NCI-H1436 (cell line): ENCODE measurements around the gene AOPEP.
A peak's percentile ranks its signal among the peaks of the same experiment; 100 is the strongest.

Experiments used
- DNase-seq: peaks from one replicate; lab custom pipeline; 2025; lab: John Stamatoyannopoulos, UW

AOPEP gene

GRCh38 chr9:95036676-95037075 lies 310.2 kb downstream of the AOPEP start:
- no peak for DNase-seq

DNA sequence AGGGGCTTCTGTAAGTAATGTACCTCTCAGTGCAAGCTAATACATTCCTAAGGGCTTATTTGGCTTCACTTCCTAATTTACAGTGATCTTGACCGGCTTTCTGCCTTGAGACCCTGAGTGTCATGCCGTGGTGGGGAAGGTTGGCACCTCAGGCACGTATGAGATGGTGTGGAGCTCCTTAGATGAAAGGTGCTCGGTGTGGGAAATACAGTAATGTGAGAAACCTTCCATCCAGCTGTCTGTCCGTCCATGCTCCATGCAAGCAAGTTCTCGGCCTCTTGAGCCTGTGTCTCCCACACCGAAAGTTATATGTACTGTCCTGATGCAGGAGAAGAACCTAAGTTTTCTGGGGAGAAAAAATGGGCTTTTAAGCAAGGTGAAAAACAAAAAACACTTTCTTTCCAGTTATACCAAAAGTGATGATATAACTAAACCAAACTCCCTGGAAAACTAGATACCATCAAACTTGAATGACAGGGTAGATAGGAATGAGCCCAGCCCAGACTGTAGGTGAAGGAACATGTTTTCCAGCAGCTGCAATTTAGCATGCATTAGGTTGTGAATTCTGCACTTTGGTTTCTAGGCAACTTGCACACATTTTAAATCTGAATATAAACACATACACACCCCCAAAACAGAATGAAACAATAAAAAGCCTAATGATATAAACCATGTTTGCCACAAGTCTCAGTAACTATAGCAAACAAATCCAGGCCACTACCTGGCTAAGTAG lies 311.5 kb downstream of the AOPEP start:
- DNase-seq: no peak

DNA sequence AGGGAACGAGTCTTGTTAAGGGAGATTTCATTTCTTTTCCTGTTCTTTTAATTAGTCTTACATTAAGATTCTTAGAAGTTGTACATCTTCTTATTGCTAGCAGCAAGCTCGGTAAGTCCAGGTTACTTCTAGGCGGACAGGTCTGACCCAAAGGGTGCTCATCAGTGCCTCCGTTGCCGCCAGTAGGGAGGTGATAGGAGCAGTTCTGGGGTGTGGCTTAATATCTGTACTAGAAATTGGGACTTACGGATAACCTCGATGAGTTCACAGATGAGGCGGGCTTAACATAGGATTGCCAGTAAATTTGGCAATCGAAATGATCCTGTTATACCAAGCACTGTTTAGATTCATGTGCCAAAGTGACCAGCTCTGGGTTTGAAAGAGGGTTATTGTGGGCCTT lies 312.2 kb downstream of the AOPEP start:
- DNase-seq: no peak

DNA sequence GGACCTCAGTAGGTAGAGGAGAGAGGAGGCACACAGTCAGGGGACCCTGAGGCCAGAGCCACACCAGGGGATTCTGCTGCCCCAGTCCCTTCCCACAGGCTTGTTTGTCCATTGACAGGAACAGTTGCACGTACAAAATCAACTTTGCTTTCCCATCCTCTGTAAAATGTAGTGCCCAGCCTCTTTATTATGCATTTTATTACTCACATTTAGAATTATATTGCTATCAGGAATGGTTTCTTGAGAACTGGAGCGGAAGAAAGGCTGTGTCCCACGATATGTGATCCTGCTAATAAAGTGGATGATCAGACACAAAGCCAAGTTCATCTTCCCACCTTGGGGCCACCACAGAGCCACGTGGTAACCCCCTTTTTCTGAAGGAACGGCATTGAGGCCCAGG lies 313.6 kb downstream of the AOPEP start:
- DNase-seq: no peak

DNA sequence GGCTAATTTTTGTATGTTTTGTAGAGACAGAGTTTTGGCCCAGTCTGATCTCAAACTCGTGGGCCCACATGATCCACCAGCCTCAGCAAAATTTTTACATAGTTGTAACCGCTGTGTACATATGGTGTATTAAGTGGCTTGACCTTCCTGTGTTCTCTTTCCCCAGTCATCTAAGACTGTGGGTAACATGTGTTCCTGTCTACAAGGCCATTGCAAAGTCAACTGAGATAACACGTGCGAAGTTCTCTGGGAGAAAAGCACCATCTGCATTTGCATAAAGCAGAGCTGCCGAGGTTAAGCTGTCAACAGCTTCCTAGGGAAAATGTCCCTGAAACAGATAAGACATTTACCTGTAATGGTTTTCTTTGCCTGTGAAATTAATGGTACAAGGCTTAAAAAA lies 317.3 kb downstream of the AOPEP start:
- no peak for DNase-seq

- no peak for DNase-seq
Observed at GRCh38 chr9:95044731-95045508, 318.4 kb downstream of the AOPEP start.

GRCh38 chr9:95045751-95046150 lies 319.3 kb downstream of the AOPEP start:
- DNase-seq: no peak

DNA sequence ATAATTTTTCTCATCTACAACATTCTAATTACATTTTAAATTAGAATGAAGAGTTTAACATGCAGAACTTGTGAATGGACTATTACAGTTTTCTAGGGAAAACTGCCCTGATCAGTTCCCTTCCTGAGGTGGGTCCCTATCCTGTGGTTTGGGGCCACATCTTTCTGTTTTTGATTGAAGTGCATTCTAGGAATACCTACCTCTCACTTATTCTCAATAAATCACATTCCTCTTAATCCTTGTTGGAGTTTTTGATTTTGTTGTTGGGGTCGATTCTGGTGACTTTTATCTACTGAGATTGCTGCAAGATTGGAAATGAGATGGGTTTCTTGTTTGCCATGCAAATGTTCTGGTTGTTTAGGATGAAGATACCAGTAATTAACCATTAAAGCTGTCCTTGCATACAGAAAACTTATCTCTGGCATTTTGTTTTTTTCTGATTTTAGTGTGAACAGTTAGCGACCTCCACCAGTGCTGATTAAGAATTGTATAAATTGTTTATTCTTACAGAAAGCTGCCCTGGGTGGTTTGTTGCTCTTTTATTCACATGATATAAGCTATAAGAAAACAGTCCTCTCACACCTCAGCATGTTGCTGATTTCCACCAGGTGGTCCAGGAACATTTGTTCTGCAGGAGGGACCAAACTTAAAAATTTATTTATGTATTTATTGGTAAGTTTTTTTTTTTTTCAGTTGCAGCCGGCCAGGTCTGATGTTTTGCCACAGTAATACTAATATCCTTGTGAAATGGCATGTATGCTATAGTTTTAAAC lies 321.1 kb downstream of the AOPEP start:
- DNase-seq: no peak

DNA sequence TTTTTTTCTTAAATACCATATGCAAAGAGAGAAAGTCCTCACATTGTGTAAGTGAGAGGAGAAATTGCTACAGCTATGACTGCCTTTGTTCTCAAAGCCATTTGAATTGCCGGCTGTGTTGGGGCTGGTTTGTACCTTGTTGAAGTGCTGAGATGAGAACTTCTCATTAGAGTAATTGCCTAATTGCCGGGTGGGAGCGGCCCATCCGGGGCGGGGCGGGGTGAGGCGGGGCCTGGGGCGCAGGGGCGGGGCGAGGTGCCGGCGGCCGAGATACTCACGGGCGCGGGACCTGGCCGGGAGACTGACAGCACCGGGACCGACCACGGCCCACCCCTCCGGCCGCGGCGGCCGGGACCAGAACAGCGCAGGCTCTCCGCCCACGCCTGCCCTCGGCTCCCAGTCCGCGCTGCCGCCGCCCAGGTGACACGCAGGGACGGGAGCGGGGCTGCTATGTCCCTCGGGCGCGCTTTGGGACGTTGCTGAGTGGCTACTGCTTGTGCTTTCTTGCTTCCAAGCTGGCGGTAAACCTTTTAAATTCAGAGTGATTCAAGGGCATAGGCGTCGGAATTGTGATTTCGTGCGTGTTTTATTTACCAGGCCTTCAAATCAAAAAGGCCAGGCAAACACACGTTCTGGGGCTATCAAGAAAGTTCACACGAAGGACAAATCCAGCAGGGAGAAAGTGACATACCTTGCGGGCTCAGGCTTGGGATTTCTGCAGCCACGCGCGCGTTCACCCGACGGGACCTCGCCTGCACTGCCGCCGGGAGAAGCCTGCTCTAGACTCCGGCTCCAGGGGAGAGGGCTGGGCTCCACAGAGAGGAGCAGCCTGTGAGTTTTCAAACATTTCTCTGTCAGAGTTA lies 322.0 kb downstream of the AOPEP start:
- DNase-seq: peak; percentile 82

DNA sequence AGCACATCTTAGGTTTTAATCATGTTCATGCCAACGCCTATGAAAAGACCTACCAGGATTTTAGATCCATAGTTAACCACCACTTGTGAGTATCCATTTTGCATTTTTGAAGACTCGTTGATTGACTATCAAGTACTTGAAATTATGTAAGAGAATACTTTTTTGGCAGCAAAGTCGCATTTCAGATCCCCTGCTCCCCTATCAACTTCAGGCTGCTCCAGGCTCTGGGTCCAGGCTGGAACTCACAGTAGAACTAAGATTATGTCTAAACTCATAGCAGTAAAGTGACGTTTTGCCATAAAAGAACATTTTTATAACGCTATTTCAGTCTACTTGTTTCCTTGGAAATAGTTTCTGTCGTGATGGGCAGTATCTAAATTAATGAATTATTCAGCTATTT lies 323.3 kb downstream of the AOPEP start:
- DNase-seq: no peak

GRCh38 chr9:95053611-95054570 lies 327.4 kb downstream of the AOPEP start:
- no peak for DNase-seq

- DNase-seq: no peak
Observed at GRCh38 chr9:95055334-95055850, 328.9 kb downstream of the AOPEP start.

- no peak for DNase-seq
Observed at GRCh38 chr9:95055851-95056551, 329.5 kb downstream of the AOPEP start.

- no peak for DNase-seq
Observed at GRCh38 chr9:95057101-95057500, 330.6 kb downstream of the AOPEP start.

DNA sequence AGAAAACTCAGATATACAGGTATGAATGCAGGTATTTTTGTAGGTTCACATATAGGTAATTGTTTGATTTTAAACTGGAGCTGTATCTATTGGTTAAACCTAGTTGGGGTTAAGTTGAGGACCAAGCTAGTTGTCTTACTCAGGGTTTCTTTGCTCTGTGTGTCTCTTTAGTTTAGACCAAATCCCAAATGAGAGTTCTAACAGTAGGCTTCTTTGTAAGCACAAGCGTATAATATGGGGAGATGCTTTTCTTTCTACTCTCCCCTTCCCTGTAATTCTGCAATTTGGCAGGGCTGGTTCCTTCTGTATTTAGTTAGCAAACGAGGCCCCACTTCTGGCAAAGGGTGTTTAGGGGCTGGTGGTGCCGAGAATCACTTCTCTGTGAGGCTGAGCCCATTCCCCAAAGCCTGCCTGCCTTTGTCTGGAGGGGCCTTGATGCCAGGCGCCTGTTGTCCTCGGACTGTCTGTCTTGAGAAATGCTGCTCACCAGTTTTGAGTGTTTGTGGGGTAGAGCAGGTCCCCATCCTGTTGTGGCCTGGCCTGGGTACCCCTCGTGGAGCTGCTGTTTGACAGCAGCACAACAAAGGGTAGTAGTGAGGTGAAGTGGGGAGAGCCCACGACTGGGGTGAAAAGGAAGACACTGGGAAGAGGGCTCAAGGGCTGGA lies 331.8 kb downstream of the AOPEP start:
- no peak for DNase-seq

DNA sequence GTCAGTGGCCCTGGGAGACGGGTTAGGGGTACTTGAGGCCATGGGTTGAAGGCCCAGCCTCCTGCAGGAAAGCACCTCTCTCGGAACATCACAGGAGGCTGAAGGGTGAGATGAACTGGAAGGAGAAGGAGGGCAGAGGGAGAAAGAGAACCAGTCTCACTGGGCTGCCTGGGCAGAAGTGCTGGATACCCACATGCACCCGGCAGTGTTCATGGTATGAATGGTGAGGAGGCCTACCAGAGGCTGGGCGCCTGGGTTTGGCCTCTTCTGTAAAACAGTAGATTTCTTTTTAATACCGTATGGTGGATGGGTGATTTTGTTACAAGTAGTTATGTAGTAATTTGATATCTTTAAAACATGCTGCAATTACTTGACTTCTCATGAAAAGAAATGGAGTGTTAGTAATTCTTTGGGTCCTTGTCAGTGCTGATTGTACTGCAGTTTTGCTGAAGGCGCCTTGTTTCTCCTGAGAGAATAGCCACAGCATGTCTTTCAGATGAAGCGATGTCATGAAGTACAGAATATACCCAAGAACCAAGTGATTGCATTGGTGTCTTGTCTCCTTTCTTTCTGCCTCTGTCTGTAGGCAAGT lies 332.4 kb downstream of the AOPEP start:
- DNase-seq: peak; percentile 19

GRCh38 chr9:95060234-95060633 lies 333.7 kb downstream of the AOPEP start:
- no peak for DNase-seq

- DNase-seq: no peak
Observed at GRCh38 chr9:95060916-95061315, 334.4 kb downstream of the AOPEP start.
